IMR-90 (cell line): Measurements from ENCODE around the gene NXPE3. TPM values are rescaled to one million over a fixed set of nuclear protein-coding genes. Genes with fewer than 3 reads are reported as not detected.

Experiments
- ATAC-seq: fragments of 200-7000 bp; cut with Tn5 transposase; 2 replicates; pipeline ENCODE4 v1.9.1; 2020; ENCODE audit warnings: low read depth, mild to moderate bottlenecking, moderate library complexity
- BruUV-seq: library from RNA; stranded (reverse); fragments of 400-500 nt; replicated peaks from 2 replicates; lab custom pipeline; 2021; lab: Mats Ljungman, UMichigan
- CTCF ChIA-PET: fragments of 300-600 bp; formaldehyde crosslinking; extraction: SDS; loops from one replicate; lab custom pipeline; 2021; ENCODE audit warnings: antibody characterized with exemption; lab: Yijun Ruan, JAX
- POLR2A ChIA-PET: fragments of 300-600 bp; sonication (Branson Sonifier 250); formaldehyde crosslinking; loops from one replicate; lab custom pipeline; 2022; ENCODE audit warnings: antibody characterized with exemption; ENCODE audit not compliant: unreplicated experiment; lab: Charles Lee
- DNase-seq: peaks from one replicate; pipeline ENCODE4 v3.0.0; 2013
- H2AFZ ChIP-seq: replicated peaks from 2 replicates; pipeline ENCODE3; 2013; ENCODE audit warnings: low read length, mild to moderate bottlenecking; ENCODE audit not compliant: poor library complexity
- H2AK5ac ChIP-seq: 2 replicates; pipeline ENCODE4 v1.6.1; 2013; ENCODE audit warnings: low read depth, low read length, inconsistent platforms
- H2AK9ac ChIP-seq: replicated peaks from 2 replicates; pipeline ENCODE3; 2013; ENCODE audit warnings: mild to moderate bottlenecking, low read depth, low read length, moderate library complexity; ENCODE audit not compliant: poor library complexity
- H2BK120ac ChIP-seq: 2 replicates; pipeline ENCODE4 v1.6.1; 2013; ENCODE audit warnings: low read depth, low read length, inconsistent platforms
- H2BK15ac ChIP-seq: 3 replicates; pipeline ENCODE4 v1.6.1; 2013; ENCODE audit warnings: low read depth, low read length, inconsistent platforms
- H2BK20ac ChIP-seq: 2 replicates; pipeline ENCODE4 v1.6.1; 2013; ENCODE audit warnings: low read depth, mild to moderate bottlenecking, inconsistent platforms, low read length, moderate library complexity
- H2BK5ac ChIP-seq: 2 replicates; pipeline ENCODE4 v1.6.1; 2013; ENCODE audit warnings: mild to moderate bottlenecking, low read depth, low read length, inconsistent platforms; ENCODE audit not compliant: poor library complexity, severe bottlenecking
- H3K14ac ChIP-seq: replicated peaks from 2 replicates; pipeline ENCODE4 v1.6.1; 2013; ENCODE audit warnings: low read depth, low read length, inconsistent platforms
- H3K18ac ChIP-seq: 2 replicates; pipeline ENCODE4 v1.6.1; 2013; ENCODE audit warnings: low read depth, low read length, control low read depth
- H3K23ac ChIP-seq: 2 replicates; pipeline ENCODE4 v1.6.1; 2013; ENCODE audit warnings: low read depth, low read length, inconsistent platforms
- H3K27ac ChIP-seq: 2 replicates; pipeline ENCODE4 v1.5.1; 2013; ENCODE audit warnings: mild to moderate bottlenecking, control low read depth, low read length; ENCODE audit not compliant: insufficient read depth
- H3K27me3 ChIP-seq: 2 replicates; pipeline ENCODE4 v1.6.1; 2013; ENCODE audit warnings: low read length; ENCODE audit not compliant: control insufficient read depth, insufficient read depth
- H3K36me3 ChIP-seq: 2 replicates; pipeline ENCODE4 v1.6.1; 2013; ENCODE audit warnings: low read length, mixed read lengths; ENCODE audit not compliant: control insufficient read depth, insufficient read depth
- H3K4ac ChIP-seq: 2 replicates; pipeline ENCODE4 v1.6.1; 2013; ENCODE audit warnings: low read depth, low read length, inconsistent platforms
- H3K4me1 ChIP-seq: 2 replicates; pipeline ENCODE4 v1.6.1; 2013; ENCODE audit warnings: low read length, mixed read lengths; ENCODE audit not compliant: control insufficient read depth, insufficient read depth
- H3K4me2 ChIP-seq: 2 replicates; pipeline ENCODE4 v1.6.1; 2013; ENCODE audit warnings: low read depth, mild to moderate bottlenecking, control low read depth, low read length, moderate library complexity
- H3K4me3 ChIP-seq: 2 replicates; pipeline ENCODE4 v1.5.1; 2013; ENCODE audit warnings: low read depth, mild to moderate bottlenecking, control low read depth, low read length, moderate library complexity; ENCODE audit not compliant: insufficient read depth
- H3K56ac ChIP-seq: 2 replicates; pipeline ENCODE4 v1.6.1; 2013; ENCODE audit warnings: low read length, inconsistent platforms; ENCODE audit not compliant: insufficient read depth; ENCODE audit errors: extremely low read depth
- H3K79me1 ChIP-seq, 2 experiments: 2 replicates each; pipeline ENCODE4 v1.6.1; 2013; ENCODE audit warnings: low read length in 2 of 2, inconsistent platforms in 1 of 2, low read depth in 1 of 2
- H3K9ac ChIP-seq: 2 replicates; pipeline ENCODE4 v1.6.1; 2013; ENCODE audit warnings: low read depth, low read length, control low read depth
- H3K9me1 ChIP-seq: 2 replicates; pipeline ENCODE4 v1.6.1; 2013; ENCODE audit warnings: low read length, inconsistent platforms; ENCODE audit not compliant: insufficient read depth
- H3K9me3 ChIP-seq: 2 replicates; pipeline ENCODE4 v1.6.1; 2013; ENCODE audit warnings: low read length; ENCODE audit not compliant: control insufficient read depth, insufficient read depth
- H4K20me1 ChIP-seq: 2 replicates; pipeline ENCODE4 v1.6.1; 2013; ENCODE audit warnings: low read length, inconsistent platforms; ENCODE audit not compliant: insufficient read depth
- H4K5ac ChIP-seq: 2 replicates; pipeline ENCODE4 v1.6.1; 2013; ENCODE audit warnings: mild to moderate bottlenecking, low read depth, low read length, control low read depth
- H4K8ac ChIP-seq, 2 experiments: 2 replicates each; pipeline ENCODE4 v1.6.1; 2013; ENCODE audit warnings: low read depth in 2 of 2, low read length in 2 of 2, control low read depth in 1 of 2, inconsistent platforms in 1 of 2
- H4K91ac ChIP-seq: 2 replicates; pipeline ENCODE4 v1.6.1; 2013; ENCODE audit warnings: low read depth, low read length, inconsistent platforms; ENCODE audit not compliant: insufficient read depth
- WGBS, 2 experiments: methylation state at CpG; one replicate each; pipeline versions ENCODE4 v1.1.5 to v1.1.7; 2013; ENCODE audit warnings: missing lambda C conversion rate in 2 of 2; ENCODE audit not compliant: insufficient read length in 1 of 2; ENCODE audit errors: extremely low coverage in 2 of 2; 5-methylcytosine and 5-hydroxymethylcytosine counted together
- dilution Hi-C: fragments of 300-500 bp; cut with HindIII; formaldehyde crosslinking; loops from one replicate; pipeline ENCODE4 v1.14.3; 2018; ENCODE audit warnings: low sequenced_read_pairs; ENCODE audit not compliant: unreplicated experiment
- in situ Hi-C: fragments of 300-500 bp; cut with MboI; formaldehyde crosslinking; loops from 3 replicates; pipeline ENCODE4 v1.14.3; 2019; ENCODE audit warnings: low sequenced_read_pairs, inconsistent platforms, mixed read lengths
- intact Hi-C: fragments of 100-400 bp; cut with micrococcal nuclease; formaldehyde crosslinking; loops from 2 replicates; pipeline ENCODE4 v1.10.0; 2022
- polyA plus RNA-seq, 3 experiments: library from polyadenylated mRNA; depleted of rRNA; stranded (reverse); fragments of >200 nt; gene quantifications; 2 replicates each; pipeline ENCODE4 v1.2.3, GENCODE V29; 2012; ENCODE audit warnings: low replicate concordance in 1 of 3
- total RNA-seq: library from RNA; depleted of rRNA; stranded (reverse); fragments of >200 nt; gene quantifications from 2 replicates; pipeline ENCODE4 v1.2.3, GENCODE V29; 2012
- TF ChIP-seq, protein P1 (sequence below): fragments of 150-350 bp; IDR thresholded peaks from 2 replicates; pipeline ENCODE4 v1.6.1; 2017; ENCODE audit warnings: mild to moderate bottlenecking, antibody characterized with exemption, low read length, low read depth

NXPE3 gene
- total and polyA plus RNA-seq, 2 of the 4 experiments (the other 2 are of a cell fraction), result 20.0 to 23.8 TPM

DNA sequence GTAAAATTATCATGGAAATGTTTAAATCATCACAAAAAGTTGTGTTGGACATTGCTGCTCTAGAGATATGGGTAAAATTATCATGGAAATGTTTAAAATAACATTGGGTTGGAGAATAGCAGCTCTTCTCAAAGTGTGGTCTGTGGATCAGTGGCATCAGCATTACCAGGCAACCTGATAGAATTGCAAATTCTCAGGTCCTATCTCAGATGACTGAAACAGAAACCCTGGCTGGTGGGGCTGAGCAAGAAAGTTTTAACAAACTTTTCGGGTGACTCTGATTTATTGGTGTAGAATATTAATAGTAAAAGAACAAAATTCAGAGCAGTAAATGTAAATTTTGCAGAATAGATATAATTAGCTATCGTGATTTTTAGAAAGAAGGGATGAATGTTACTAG lies 28.9 kb downstream of the NXPE3 start:
- dilution Hi-C loops, result loop anchor here (10.0 kb wide), 1 partner anchor 727 kb away; no protein-coding TSS in a partner anchor
- Histone ChIP-seq H3K18ac (no peak overlapping the region), H3K36me3 (peaks cover 8% of the 10 kb centered on the region; the same call in 1 of the 2 replicates), H2AK5ac (no peak overlapping the region), H4K8ac (no peak overlapping the region), H2BK15ac (no peak overlapping the region), H3K9me3 (no peaks in the 10 kb centered on the region), H3K4me1 (peaks cover 2% of the 10 kb centered on the region; the same call in 1 of the 2 replicates), H2AFZ (no peak overlapping the region), H3K27me3 (no peaks in the 10 kb centered on the region), H3K4me3 (no peak overlapping the region), H2BK5ac (no peak overlapping the region), H3K79me1 (peaks cover 7 to 9% of the 10 kb centered on the region in 2 experiments; a peak in 3 of 4 replicates), H4K91ac (no peak overlapping the region), H4K20me1 (0 out of 2 replicates have a peak, but pooled peaks cover 3% of the 10 kb centered on the region), H3K9ac (no peak overlapping the region), H3K9me1 (no peaks in the 10 kb centered on the region), H3K14ac (no peak overlapping the region), H3K56ac (no peak overlapping the region), H4K5ac (no peak overlapping the region), H2AK9ac (no peak overlapping the region), H3K27ac (no peak overlapping the region), H2BK20ac (no peak overlapping the region), H3K4ac (no peak overlapping the region), H3K4me2 (no peak overlapping the region), H2BK120ac (no peak overlapping the region), H3K23ac (no peak overlapping the region)
- POLR2A ChIA-PET, result no interaction called here
- TF ChIP-seq, protein P1, sequence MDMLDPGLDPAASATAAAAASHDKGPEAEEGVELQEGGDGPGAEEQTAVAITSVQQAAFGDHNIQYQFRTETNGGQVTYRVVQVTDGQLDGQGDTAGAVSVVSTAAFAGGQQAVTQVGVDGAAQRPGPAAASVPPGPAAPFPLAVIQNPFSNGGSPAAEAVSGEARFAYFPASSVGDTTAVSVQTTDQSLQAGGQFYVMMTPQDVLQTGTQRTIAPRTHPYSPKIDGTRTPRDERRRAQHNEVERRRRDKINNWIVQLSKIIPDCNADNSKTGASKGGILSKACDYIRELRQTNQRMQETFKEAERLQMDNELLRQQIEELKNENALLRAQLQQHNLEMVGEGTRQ, result no peak
- 100% methylated on average over 1 of the region's 2 CpGs; no CpG with 5 or more reads in 1 of the 2 experiments for WGBS, 2 experiments
- intact Hi-C loops, result loop anchor here (1.0 kb wide), 1 partner anchor 412 kb away; no protein-coding TSS in a partner anchor
- CTCF ChIA-PET, result interaction anchor here (8.5 kb wide), 1 partner anchor 418 kb away, joined by 81 read pairs; no protein-coding TSS in a partner anchor
- no TSS peak for BruUV-seq
- no peak for DNase-seq
- no peak for ATAC-seq
- in situ Hi-C loops, result loop anchor here (10.0 kb wide), 1 partner anchor 727 kb away; no protein-coding TSS in a partner anchor
